HG02588 (cell line): ENCODE data around the gene HIVEP3.

Experiments
- ATAC-seq: cut with Tn5 transposase; IDR thresholded peaks from one replicate; pipeline ENCODE4 v1.9.1; 2021; ENCODE audit warnings: mild to moderate bottlenecking, moderate library complexity; ENCODE audit not compliant: unreplicated experiment

Gene HIVEP3

GRCh38 chr1:41894808-41895483, 23.8 kb downstream of the HIVEP3 start:
- ATAC-seq = no peak

GRCh38 chr1:41894101-41894807, 24.5 kb downstream of the HIVEP3 start:
- ATAC-seq = no peak

- no peak for ATAC-seq
Measured at GRCh38 chr1:41892301-41892781, 26.4 kb downstream of the HIVEP3 start.

- peak; percentile 91 for ATAC-seq
Measured at GRCh38 chr1:41891199-41891896, 27.4 kb downstream of the HIVEP3 start.

- ATAC-seq = no peak
Measured at GRCh38 chr1:41890825-41891198, 27.9 kb downstream of the HIVEP3 start.

GRCh38 chr1:41889506-41890414, 29.0 kb downstream of the HIVEP3 start:
- no peak for ATAC-seq

- no peak for ATAC-seq
Measured at GRCh38 chr1:41888756-41889155, 30.0 kb downstream of the HIVEP3 start.

GRCh38 chr1:41887365-41887764, 31.4 kb downstream of the HIVEP3 start:
- ATAC-seq = no peak

GRCh38 chr1:41884256-41885230, 34.2 kb downstream of the HIVEP3 start:
- no peak for ATAC-seq

- ATAC-seq = no peak
Measured at GRCh38 chr1:41883507-41883906, 35.2 kb downstream of the HIVEP3 start.

GRCh38 chr1:41882486-41882885, 36.2 kb downstream of the HIVEP3 start:
- no peak for ATAC-seq

GRCh38 chr1:41882068-41882477, 36.6 kb downstream of the HIVEP3 start:
- ATAC-seq = no peak

- ATAC-seq = no peak
Measured at GRCh38 chr1:41880950-41881885, 37.5 kb downstream of the HIVEP3 start.

GRCh38 chr1:41880261-41880660, 38.5 kb downstream of the HIVEP3 start:
- ATAC-seq = no peak

GRCh38 chr1:41879617-41880016, 39.1 kb downstream of the HIVEP3 start:
- ATAC-seq = no peak

GRCh38 chr1:41878911-41879310, 39.8 kb downstream of the HIVEP3 start:
- no peak for ATAC-seq

GRCh38 chr1:41878495-41878894, 40.2 kb downstream of the HIVEP3 start:
- ATAC-seq = no peak

- ATAC-seq = no peak
Measured at GRCh38 chr1:41876576-41877445, 41.9 kb downstream of the HIVEP3 start.
